Kidney (tissue), 14 donors: ENCODE measurements around the gene LTBR. TPM values are rescaled to one million over a fixed set of nuclear protein-coding genes. Genes with fewer than 3 reads are reported as not detected.
"Not testable (repeated sequence)": the region's sequence is repeated elsewhere in the genome, so short reads cannot be mapped to it uniquely, and the experiment has no call there.

Experiments
- DNase-seq, 5 donors: peaks; one replicate each; pipeline ENCODE4 v3.0.0-alpha.2; 2013 to 2020
- FAIRE-seq: peaks from 2 replicates; lab custom pipeline; 2012; peaks lifted over from hg19 to GRCh38; lab: Jason Lieb, UNC
- H3K27ac ChIP-seq, 2 donors: one replicate each; pipeline ENCODE4 v1.7.0; 2013; ENCODE audit warnings: low read depth in 2 of 2, low read length in 2 of 2, inconsistent platforms in 1 of 2
- H3K27me3 ChIP-seq: one replicate; pipeline ENCODE4 v1.7.1; 2013; ENCODE audit warnings: low read length, inconsistent platforms; ENCODE audit not compliant: control insufficient read depth, insufficient read depth
- H3K36me3 ChIP-seq, 3 donors: one replicate each; pipeline versions ENCODE4 v1.7.0 to v1.7.1; 2013; ENCODE audit warnings: low read length in 3 of 3, control low read depth in 1 of 3, inconsistent platforms in 1 of 3; ENCODE audit not compliant: insufficient read depth in 3 of 3, control insufficient read depth in 2 of 3
- H3K4me1 ChIP-seq, 3 donors: one replicate each; pipeline versions ENCODE4 v1.7.0 to v1.7.1; 2013; ENCODE audit warnings: low read length in 3 of 3, inconsistent platforms in 1 of 3, low read depth in 1 of 3; ENCODE audit not compliant: control insufficient read depth in 2 of 3, insufficient read depth in 2 of 3
- H3K4me3 ChIP-seq, 3 donors: one replicate each; pipeline versions ENCODE4 v1.7.0 to v1.8.1; 2013; ENCODE audit warnings: low read length in 3 of 3, control low read depth in 1 of 3, inconsistent platforms in 1 of 3
- H3K9ac ChIP-seq, 3 donors: one replicate each; pipeline versions ENCODE4 v1.7.0 to v1.7.1; 2013; ENCODE audit warnings: low read length in 3 of 3, control low read depth in 1 of 3, inconsistent platforms in 1 of 3
- H3K9me3 ChIP-seq, 3 donors: one replicate each; pipeline versions ENCODE4 v1.7.0 to v1.7.1; 2013; ENCODE audit warnings: low read length in 3 of 3, control low read depth in 1 of 3, inconsistent platforms in 1 of 3; ENCODE audit not compliant: control insufficient read depth in 2 of 3, insufficient read depth in 1 of 3
- CTCF ChIP-seq: IDR thresholded peaks from 3 replicates; pipeline ENCODE4 v1.5.1; 2012; ENCODE audit warnings: mild to moderate bottlenecking, moderate library complexity, borderline replicate concordance; ENCODE audit not compliant: insufficient read depth; ENCODE audit errors: extremely low read depth
- intact Hi-C: fragments of 100-400 bp; cut with DNase I; formaldehyde crosslinking; loops from one replicate; pipeline ENCODE4 v1.11.1; 2022
- polyA plus RNA-seq: library from polyadenylated mRNA; stranded (reverse); fragments of 350-450 nt; fragmentation: Illumina TruSeq; extraction: RNeasy Lipid Tissue Mini Kit (QIAGEN cat#74804); gene quantifications from one replicate; pipeline ENCODE4 v1.2.3, GENCODE V29; 2014; ENCODE audit warnings: low read depth, low replicate concordance; ENCODE audit not compliant: insufficient read depth
- total RNA-seq: library from RNA; stranded (reverse); fragmentation: NEBNext Ultra II Directional; extraction: Animal tissue kit (Norgen Biotek cat#: 25700); gene quantifications from one replicate; pipeline ENCODE4 v1.2.1, GENCODE V29; 2021
- donor health status: control.
- donor health status: control.
- donor health status: control.
- donor health status: control.
- donor health status: control.
- donor health status: DM: yes; HTN: yes; CAD: no.
- donor health status: Normal renal cell carcinoma (clear cell type).

The LTBR gene
- total and polyA plus RNA-seq, 2 donors from 2014 or later: 77.8 to 114 TPM

GRCh38 chr12:6341417-6342139 lies 42.4 kb upstream of the LTBR start, which contains the start of gene TNFRSF1A:
Gene TNFRSF1A, minus strand, starts transcription at chr12:6342076. Its CDS starts 262 bp downstream, at chr12:6341814.
- FAIRE-seq (no peak), DNase-seq (peak; percentile 71 to 92 (median 89))
- Histone ChIP-seq H3K27me3 (no peaks in the 10 kb centered on the region), H3K4me3 (peak within 1 kb of the TSS; percentile 85 to 93 (median 92)), H3K4me1 (peaks cover 7 to 56% (median 42%) of the 10 kb centered on the region in 3 donors), H3K9ac (peak within 1 kb of the TSS; percentile 77 to 99 (median 98)), H3K27ac (peak within 1 kb of the TSS; percentile 99 to 100), H3K36me3 (peaks cover 0 to 3% (median 2%) of the 10 kb centered on the region in 3 donors), H3K9me3 (no peaks in the 10 kb centered on the region)
- intact Hi-C loops: no loop called here
- no peak for TF ChIP-seq CTCF

GRCh38 chr12:6342140-6342889 lies 41.6 kb upstream of the LTBR start:
- peak overlapping the region; percentile 56 to 99 (median 77) for H3K9ac ChIP-seq
- H3K27ac ChIP-seq: peak overlapping the region; percentile 99 to 100

GRCh38 chr12:6343518-6343917 lies 40.4 kb upstream of the LTBR start:
- TF ChIP-seq CTCF: no peak
- no peaks in the 10 kb centered on the region for H3K9me3 ChIP-seq
- peak in 1 of 5 donors; percentile 75 for DNase-seq
- H3K4me3 ChIP-seq: no peak overlapping the region
- FAIRE-seq: no peak
- no peaks in the 10 kb centered on the region for H3K27me3 ChIP-seq
- peaks cover 0 to 2% (median 1%) of the 10 kb centered on the region in 3 donors for H3K36me3 ChIP-seq
- no peak overlapping the region for H3K9ac ChIP-seq
- intact Hi-C loops: no loop called here
- H3K27ac ChIP-seq: peak overlapping the region; percentile 44 to 62
- peaks cover 4 to 53% (median 29%) of the 10 kb centered on the region in 3 donors for H3K4me1 ChIP-seq

More at GRCh38 chr12:6342140-6342889, 41.6 kb upstream of the LTBR start:
- no peaks in the 10 kb centered on the region for H3K9me3 ChIP-seq
- intact Hi-C loops: no loop called here
- H3K27me3 ChIP-seq: no peaks in the 10 kb centered on the region
- FAIRE-seq: no peak
- H3K36me3 ChIP-seq: peaks cover 0 to 3% (median 2%) of the 10 kb centered on the region in 3 donors
- no peak for TF ChIP-seq CTCF
- peak in 1 of 5 donors; percentile 65 for DNase-seq
- peaks cover 7 to 56% (median 40%) of the 10 kb centered on the region in 3 donors for H3K4me1 ChIP-seq
- H3K4me3 ChIP-seq: peak overlapping the region; percentile 85 to 93 (median 92)

- H3K27me3 ChIP-seq, H3K9me3 ChIP-seq, FAIRE-seq, intact Hi-C loops, H3K36me3 ChIP-seq, H3K4me3 ChIP-seq, H3K9ac ChIP-seq: not testable (repeated sequence)
- peak overlapping the region in 1 of 2 donors; percentile 44 for H3K27ac ChIP-seq
- peak in 1 of 5 donors; percentile 21 for DNase-seq
- peaks cover 4 to 48% (median 22%) of the 10 kb centered on the region in 3 donors for H3K4me1 ChIP-seq
These were observed 39.8 kb upstream of the LTBR start for GRCh38 chr12:6344101-6344660.
